ENCODE data around the gene VAC14.

- TF ChIP-seq SUZ12 (IDR thresholded peaks at IDR 0.05; ENCODE audit: extremely low read depth, insufficient read depth, insufficient read length) (no peak), ZNF274 (IDR thresholded peaks at IDR 0.05; ENCODE audit: low read depth, low read length) (no peak), YY1 (IDR thresholded peaks at IDR 0.05; ENCODE audit: insufficient read depth, insufficient read length) (no peak)
These were observed 34.8 kb downstream of the VAC14 start for GRCh38 chr16:70766176-70766575.
